Effector CD8-positive, alpha-beta T cell (primary cell): Measurements from ENCODE around the gene TOM1L1.

ENCODE experiments used
- DNase-seq: peaks from one replicate; lab custom pipeline; 2025; lab: John Stamatoyannopoulos, UW

The TOM1L1 gene

DNA sequence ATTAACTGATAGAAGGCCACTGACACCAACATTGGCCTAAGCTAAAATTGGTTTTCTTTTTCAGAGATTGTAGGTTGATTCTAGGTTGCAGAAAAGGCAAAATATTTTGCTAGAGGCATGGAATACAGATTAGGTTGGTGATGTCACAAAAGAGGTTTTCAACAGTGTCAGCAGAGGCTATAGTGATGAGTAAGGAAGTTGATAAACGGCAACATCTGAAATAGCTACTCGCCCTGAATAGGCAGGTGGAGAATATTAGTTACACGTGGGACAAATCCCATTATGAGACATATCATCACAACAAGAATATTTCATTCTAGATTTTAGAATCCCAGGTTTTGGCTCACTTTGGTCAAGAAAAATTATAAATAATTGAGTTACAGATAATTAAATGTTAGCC is 1.5 kb upstream of the TOM1L1 start:
- no peak for DNase-seq

DNA sequence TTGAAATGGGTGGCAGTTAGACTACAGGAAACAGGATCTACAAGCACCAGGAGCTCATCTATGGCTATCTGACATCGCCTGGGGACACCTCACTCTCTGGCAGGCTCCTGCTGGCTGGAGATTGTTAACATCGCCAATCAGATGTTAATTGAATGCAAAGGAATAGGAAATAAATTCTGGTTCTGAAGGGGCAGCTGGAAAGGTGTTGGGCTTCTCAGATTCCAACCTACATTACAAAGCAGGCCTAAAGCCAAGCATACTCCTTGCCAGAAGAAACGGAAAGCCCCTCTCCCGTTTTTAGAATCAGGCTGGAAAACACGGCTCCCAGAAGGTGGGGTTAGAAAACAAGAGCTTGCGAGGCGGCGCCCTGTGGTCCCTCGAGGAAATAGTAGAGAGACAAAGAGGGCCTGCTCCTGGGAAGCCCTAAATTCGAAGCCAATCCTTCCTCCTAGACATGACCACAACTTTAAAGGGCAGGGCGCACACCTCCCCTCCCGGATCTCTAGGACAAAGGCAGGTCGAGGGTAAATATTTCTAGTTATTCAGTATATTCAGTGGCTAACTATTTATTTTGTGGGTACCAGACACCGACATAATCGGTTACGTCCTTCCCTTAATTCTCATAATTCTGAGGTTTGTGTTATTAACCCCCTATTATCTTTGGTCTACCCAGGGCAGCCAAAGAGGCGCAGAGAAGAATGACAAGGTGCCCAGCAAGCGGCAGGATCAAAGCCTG is 763 bp upstream of the TOM1L1 start:
- no peak for DNase-seq

- no peak for DNase-seq
Observed at GRCh38 chr17:54901230-54901822, 674 bp downstream of the TOM1L1 start.

DNA sequence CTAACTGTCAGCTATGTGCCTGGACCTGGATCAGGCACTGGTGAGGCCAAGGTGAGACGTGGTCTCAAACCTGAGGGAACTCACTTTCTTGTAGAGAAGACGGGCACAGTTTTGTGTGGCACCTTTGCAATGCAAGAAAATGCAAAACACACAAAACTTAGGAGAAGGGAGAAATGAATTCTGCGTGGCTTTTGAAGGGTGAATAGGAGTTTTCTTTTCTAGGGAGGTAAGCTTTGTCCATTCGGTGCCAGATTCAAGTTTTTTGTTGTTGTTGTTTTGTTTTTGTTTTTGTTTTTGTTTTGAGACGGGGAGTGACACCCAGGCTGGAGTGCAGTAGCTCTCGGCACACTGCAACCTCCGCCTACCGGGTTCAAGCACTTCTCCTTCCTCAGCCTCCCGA is 1.4 kb downstream of the TOM1L1 start:
- no peak for DNase-seq

DNA sequence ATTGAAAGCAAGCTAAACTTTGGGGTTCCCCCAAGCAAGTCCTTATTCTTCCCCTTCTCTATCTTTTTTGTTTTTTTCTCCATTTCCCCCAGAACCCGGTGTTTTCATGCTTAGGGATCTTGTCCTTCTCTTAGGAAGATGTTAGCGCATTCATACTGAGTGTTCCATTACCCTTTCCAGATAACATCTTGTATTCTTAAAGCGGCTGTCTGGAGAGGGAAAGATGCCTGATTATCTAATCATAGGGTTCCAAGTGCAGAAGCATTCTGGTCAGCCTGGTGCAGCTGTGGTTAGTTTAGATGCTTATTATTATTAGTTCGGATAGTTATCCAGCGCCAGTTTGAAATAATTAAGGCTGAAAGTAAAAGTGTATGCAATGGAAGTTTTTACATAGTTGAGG is 2.0 kb downstream of the TOM1L1 start:
- DNase-seq, result no peak

- no peak for DNase-seq
Observed at GRCh38 chr17:54903375-54903774, 2.7 kb downstream of the TOM1L1 start.

- no peak for DNase-seq
Observed at GRCh38 chr17:54906683-54907082, 6.0 kb downstream of the TOM1L1 start.

DNA sequence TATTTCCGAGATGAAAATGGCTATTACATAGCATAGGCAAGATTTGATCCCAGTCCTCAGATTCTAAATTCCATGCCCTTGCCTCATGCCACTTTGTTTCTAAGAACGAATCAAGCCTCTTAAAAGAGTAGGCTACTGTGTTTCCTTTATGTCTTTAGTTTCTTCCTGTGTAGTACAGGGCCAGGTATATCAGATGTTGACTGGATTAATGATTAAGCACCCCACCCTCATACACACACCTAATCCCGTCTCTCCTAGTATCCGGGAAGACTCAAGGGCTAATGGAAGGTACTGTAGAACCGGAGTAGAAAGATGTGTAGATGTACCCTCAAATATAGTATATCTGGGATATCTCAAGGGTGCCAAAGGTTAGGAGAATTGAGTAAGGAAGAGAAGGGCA is 6.7 kb downstream of the TOM1L1 start:
- DNase-seq, result no peak

DNA sequence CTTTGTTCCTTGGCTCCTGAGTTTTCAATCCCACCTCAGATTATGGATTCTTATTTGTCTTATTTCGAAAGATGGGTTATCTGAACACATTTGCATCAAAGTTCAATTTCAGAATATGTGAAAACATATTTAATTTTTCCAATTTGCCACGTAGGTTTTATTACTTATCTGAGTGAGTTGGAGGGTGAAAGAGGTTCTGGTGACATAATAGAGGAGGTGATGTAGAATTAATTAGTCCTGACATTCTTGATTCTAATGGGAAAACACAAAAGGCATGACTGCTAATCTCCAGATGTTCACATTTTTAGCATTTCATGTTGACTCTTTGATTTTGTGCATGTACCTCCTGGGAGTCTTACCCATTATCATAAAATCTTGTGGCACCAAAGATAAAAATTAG is 9.1 kb downstream of the TOM1L1 start:
- DNase-seq, result no peak

DNA sequence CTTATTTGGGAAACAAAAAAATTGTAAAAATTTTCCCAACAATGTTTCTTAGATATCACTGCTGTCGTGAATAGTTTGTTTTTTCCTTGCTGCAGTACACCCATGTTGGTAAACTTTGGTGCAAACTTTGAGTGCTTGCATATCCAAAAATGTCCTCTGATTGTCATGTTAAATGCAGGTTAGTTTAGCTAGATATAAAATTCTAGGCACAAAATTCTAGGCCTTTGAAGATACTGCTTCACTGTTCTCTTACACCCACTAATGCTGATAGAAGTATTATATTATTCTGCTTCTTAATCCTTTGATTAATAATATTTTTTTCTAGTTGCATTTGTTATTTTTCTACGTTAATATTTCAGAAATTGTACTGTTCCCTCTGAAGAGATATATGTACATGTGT is 16.1 kb downstream of the TOM1L1 start:
- DNase-seq, result no peak

DNA sequence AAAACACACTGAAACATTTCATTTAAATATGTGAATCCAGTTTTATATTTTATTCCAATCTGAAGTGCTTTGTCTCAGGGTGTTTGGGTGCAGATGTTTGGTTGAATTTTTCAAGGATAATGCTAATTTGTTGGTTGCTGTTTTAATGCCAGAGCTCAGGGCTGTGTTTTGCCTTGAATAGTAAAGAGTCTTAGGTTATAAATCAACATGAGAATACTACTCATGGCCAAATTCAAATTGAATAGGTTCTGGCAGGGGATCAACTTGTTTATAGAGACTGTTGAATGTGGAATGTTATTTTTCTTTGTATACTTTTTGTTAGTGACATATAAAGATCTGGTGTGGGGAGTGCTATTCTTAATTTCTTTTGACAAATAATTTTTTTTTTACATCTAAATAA is 18.8 kb downstream of the TOM1L1 start:
- DNase-seq, result no peak

- no peak for DNase-seq
Observed at GRCh38 chr17:54920819-54921218, 20.2 kb downstream of the TOM1L1 start.

GRCh38 chr17:54924405-54924804 is 23.8 kb downstream of the TOM1L1 start:
- no peak for DNase-seq

DNA sequence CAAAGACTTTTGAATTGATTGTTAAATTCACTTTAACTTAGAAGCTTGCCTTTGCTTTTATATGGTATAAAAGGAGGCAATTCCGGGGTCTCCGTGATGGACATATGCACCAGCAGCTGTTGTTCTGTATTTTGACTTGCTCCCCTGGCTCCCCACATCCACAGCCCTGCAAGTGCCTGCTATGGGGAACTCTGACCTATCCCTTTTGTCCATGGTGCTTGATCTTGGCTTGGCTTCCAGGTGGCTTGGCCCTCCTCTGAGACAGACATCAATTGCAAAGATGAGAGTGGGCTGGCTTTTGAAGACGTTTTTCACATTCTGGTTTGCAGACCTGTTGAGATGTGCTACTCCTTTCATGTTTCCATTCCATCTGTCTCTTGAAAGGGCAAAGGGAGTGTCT is 26.9 kb downstream of the TOM1L1 start:
- DNase-seq, result no peak

GRCh38 chr17:54932711-54933110 is 32.1 kb downstream of the TOM1L1 start:
- no peak for DNase-seq

DNA sequence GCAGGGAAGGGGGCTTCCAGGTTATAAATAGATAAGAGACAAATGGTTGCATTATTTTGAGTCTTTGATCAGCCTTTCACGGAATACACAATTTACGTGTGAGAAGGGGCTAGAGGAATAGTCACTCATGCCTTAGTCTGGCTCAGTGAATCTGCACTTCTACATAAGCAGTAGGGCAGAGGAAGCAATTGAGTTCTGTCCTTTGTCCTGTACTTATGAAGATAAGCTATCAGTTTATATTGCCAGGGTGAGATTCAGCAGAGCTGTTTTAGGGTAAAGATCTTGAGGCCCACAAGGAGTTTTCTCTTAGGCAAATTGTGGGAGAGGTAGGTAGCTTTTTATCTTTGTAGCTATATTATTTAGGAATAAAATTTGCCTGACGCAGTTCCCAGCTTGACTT is 33.3 kb downstream of the TOM1L1 start:
- DNase-seq, result no peak

- no peak for DNase-seq
Observed at GRCh38 chr17:54935471-54935870, 34.8 kb downstream of the TOM1L1 start.

DNA sequence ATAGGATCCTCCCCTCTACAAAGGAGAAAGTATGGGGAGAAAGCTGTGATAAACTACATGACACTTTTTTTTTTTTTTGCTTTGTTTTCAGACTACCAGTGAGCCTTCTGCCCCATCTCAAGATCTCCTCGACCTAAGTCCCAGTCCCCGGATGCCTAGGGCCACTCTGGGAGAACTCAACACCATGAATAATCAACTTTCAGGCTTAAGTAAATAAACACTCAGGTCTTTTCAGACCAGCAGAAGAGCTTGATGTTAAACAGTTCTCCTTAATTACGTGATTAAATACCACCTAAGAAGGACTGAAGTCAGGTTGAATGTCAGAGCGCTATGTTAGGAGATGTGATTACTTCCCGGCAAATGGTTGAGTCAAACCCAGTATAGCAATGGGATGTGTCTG is 36.4 kb downstream of the TOM1L1 start:
- no peak for DNase-seq

DNA sequence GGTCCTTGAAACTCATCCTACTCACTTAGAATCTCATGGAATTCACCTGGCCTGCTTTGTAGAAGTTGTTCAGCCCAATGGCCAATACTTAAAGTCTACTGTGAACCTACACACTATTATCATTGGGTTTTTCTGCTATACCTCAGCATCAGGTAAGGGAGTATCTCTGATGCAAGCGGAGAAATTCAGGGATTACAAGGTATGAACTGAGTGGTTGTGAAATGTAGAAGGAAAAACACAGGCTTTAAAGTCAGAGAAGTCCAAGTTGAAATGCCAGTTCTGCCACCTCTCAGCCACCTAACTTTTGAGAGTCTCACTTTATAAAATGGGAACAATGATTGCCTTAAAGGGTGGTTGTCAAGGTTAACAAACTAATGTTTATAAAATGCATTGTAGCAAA is 36.8 kb downstream of the TOM1L1 start:
- no peak for DNase-seq

DNA sequence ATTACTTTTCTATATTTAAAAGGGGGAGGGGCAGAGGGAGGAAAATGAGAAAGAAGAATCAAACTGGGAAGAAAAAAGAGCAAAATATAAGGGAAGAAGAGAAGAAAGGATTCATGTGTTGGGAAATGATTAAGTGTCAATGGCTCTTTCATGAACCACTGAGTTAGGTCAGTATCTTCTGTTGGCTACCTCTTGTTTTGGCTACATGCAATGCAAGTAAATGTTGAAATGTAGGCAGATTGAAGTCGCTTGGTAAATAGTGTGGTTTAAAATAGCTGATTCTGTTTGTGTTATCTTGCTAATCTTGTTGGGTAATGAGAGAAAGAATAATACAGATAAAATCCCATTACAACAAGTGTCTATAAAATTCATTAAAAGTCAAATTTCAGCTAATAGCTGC is 40.6 kb downstream of the TOM1L1 start:
- no peak for DNase-seq

GRCh38 chr17:54944796-54945195 is 44.1 kb downstream of the TOM1L1 start:
- DNase-seq, result no peak

GRCh38 chr17:54945231-54945630 is 44.6 kb downstream of the TOM1L1 start:
- no peak for DNase-seq

- DNase-seq, result no peak
Observed at GRCh38 chr17:54945671-54946070, 45.0 kb downstream of the TOM1L1 start.

GRCh38 chr17:54947396-54947795 is 46.7 kb downstream of the TOM1L1 start:
- DNase-seq, result no peak
